ENCODE results near the gene RBM24. TPM values are rescaled to one million over a fixed set of nuclear protein-coding genes. Genes with fewer than 3 reads are reported as not detected.
A peak's percentile ranks its signal among the peaks of the same experiment; 100 is the strongest.

RBM24 gene
- total and polyA plus RNA-seq, 2 of the 13 experiments (the other 11 are each of a cell fraction or from before 2014, with no cell fraction given): 1.5 to 14.2 TPM

- CTCF ChIA-PET (ENCODE audit: low intra/inter-chr PET ratio, low total read pairs): no interaction called here
- POLR2A ChIA-PET: no interaction called here
- Histone ChIP-seq H3K4me1 (ENCODE audit: insufficient read depth, low read length) (peaks cover 20% of the 10 kb centered on the region), H3K4me2 (ENCODE audit: low read depth, low read length) (no peak overlapping the region), H3K79me2 (ENCODE audit: insufficient read depth, low read length) (no peaks in the 10 kb centered on the region), H4K20me1 (ENCODE audit: insufficient read depth, low read length) (no peaks in the 10 kb centered on the region), H2AFZ (ENCODE audit: low read length) (no peak overlapping the region), H3K9ac (ENCODE audit: insufficient read depth, low read depth, low read length) (no peak overlapping the region), H3K9me3 (ENCODE audit: low read length) (no peaks in the 10 kb centered on the region), H3K4me3 (replicated peaks in 1 of 3; ENCODE audit: insufficient read depth in 1 of 3, low read depth in 2 of 3, low read length in 3 of 3) (no peak overlapping the region), H3K27ac (ENCODE audit: extremely low read length, insufficient read depth, low read length) (no peak overlapping the region), H3K27me3 (ENCODE audit: control insufficient read depth in 1 of 2, insufficient read depth in 2 of 2, low read length in 2 of 2) (no peaks in the 10 kb centered on the region), H3K36me3 (replicated peaks in 1 of 2; ENCODE audit: control insufficient read depth in 1 of 2, insufficient read depth in 2 of 2, low read length in 2 of 2) (no peaks in the 10 kb centered on the region)
- ATAC-seq (no peak), DNase-seq (ENCODE audit: low spot score) (no peak), FAIRE-seq (peak; percentile 34)
- WGBS (ENCODE audit: low lambda C conversion rate): 53% methylated on average over 7 of the region's 7 CpGs
- intact Hi-C loops (cut with micrococcal nuclease; ENCODE audit: unreplicated experiment) (no loop called here), in situ Hi-C loops (cut with HindIII; ENCODE audit: extremely low pct_ligation_motif_present, low pct_unique_long_range_greater_than_20kb) (no loop called here)
- TF ChIP-seq NFYC (CRISPR knock-in tag; IDR thresholded peaks at IDR 0.05) (peak; percentile 62), PAWR (CRISPR knock-in tag; IDR thresholded peaks at IDR 0.05; ENCODE audit: borderline replicate concordance) (no peak), NFYB (CRISPR knock-in tag; IDR thresholded peaks at IDR 0.05) (peak; percentile 69)
- BruUV-seq (replicated peaks): no TSS peak
These were observed 60.1 kb downstream of the RBM24 start for GRCh38 chr6:17341117-17341805.

- no TSS peak for BruUV-seq (replicated peaks)
- no peak overlapping the region for H3K4me3 ChIP-seq (replicated peaks in 1 of 3; ENCODE audit: insufficient read depth in 1 of 3, low read depth in 2 of 3, low read length in 3 of 3)
- TF ChIP-seq, protein P1, sequence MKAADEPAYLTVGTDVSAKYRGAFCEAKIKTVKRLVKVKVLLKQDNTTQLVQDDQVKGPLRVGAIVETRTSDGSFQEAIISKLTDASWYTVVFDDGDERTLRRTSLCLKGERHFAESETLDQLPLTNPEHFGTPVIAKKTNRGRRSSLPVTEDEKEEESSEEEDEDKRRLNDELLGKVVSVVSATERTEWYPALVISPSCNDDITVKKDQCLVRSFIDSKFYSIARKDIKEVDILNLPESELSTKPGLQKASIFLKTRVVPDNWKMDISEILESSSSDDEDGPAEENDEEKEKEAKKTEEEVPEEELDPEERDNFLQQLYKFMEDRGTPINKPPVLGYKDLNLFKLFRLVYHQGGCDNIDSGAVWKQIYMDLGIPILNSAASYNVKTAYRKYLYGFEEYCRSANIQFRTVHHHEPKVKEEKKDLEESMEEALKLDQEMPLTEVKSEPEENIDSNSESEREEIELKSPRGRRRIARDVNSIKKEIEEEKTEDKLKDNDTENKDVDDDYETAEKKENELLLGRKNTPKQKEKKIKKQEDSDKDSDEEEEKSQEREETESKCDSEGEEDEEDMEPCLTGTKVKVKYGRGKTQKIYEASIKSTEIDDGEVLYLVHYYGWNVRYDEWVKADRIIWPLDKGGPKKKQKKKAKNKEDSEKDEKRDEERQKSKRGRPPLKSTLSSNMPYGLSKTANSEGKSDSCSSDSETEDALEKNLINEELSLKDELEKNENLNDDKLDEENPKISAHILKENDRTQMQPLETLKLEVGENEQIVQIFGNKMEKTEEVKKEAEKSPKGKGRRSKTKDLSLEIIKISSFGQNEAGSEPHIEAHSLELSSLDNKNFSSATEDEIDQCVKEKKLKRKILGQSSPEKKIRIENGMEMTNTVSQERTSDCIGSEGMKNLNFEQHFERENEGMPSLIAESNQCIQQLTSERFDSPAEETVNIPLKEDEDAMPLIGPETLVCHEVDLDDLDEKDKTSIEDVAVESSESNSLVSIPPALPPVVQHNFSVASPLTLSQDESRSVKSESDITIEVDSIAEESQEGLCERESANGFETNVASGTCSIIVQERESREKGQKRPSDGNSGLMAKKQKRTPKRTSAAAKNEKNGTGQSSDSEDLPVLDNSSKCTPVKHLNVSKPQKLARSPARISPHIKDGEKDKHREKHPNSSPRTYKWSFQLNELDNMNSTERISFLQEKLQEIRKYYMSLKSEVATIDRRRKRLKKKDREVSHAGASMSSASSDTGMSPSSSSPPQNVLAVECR (CRISPR knock-in tag; IDR thresholded peaks at IDR 0.05; ENCODE audit: borderline replicate concordance): no peak
- TF ChIP-seq ZNF468 (CRISPR knock-in tag; IDR thresholded peaks at IDR 0.05) (no peak), ZNF205 (CRISPR knock-in tag; IDR thresholded peaks at IDR 0.05) (no peak), ZNF775 (CRISPR knock-in tag; IDR thresholded peaks at IDR 0.05; ENCODE audit: borderline replicate concordance) (no peak), ZNF414 (CRISPR knock-in tag; IDR thresholded peaks at IDR 0.05) (no peak), ZFP82 (CRISPR knock-in tag; IDR thresholded peaks at IDR 0.05; ENCODE audit: borderline replicate concordance) (no peak), ZBTB1 (CRISPR knock-in tag; IDR thresholded peaks at IDR 0.05; ENCODE audit: borderline replicate concordance) (no peak), ZNF34 (CRISPR knock-in tag; IDR thresholded peaks at IDR 0.05; ENCODE audit: borderline replicate concordance) (no peak), ZBTB21 (CRISPR knock-in tag; IDR thresholded peaks at IDR 0.05) (no peak), NCOA5 (CRISPR knock-in tag; IDR thresholded peaks at IDR 0.05) (no peak), PLRG1 (conservative IDR thresholded peaks at IDR 0.05) (no peak), LCORL (IDR thresholded peaks at IDR 0.05) (no peak), LCORL (CRISPR knock-in tag; IDR thresholded peaks at IDR 0.05) (no peak)
These were observed 60.7 kb downstream of the RBM24 start for GRCh38 chr6:17341891-17342290.

More at GRCh38 chr6:17341891-17342290, 60.7 kb downstream of the RBM24 start:
- FAIRE-seq (no peak), ATAC-seq (no peak), DNase-seq (ENCODE audit: low spot score) (no peak)
- WGBS (ENCODE audit: low lambda C conversion rate): 46% methylated on average over 3 of the region's 3 CpGs
- no peaks in the 10 kb centered on the region for H3K79me2 ChIP-seq (ENCODE audit: insufficient read depth, low read length)
- POLR2A ChIA-PET: no interaction called here
- H3K9ac ChIP-seq (ENCODE audit: insufficient read depth, low read depth, low read length): no peak overlapping the region
- in situ Hi-C loops (cut with HindIII; ENCODE audit: extremely low pct_ligation_motif_present, low pct_unique_long_range_greater_than_20kb) (no loop called here), intact Hi-C loops (cut with micrococcal nuclease; ENCODE audit: unreplicated experiment) (no loop called here)
- CTCF ChIA-PET (ENCODE audit: low intra/inter-chr PET ratio, low total read pairs): no interaction called here
- H3K27me3 ChIP-seq (ENCODE audit: control insufficient read depth in 1 of 2, insufficient read depth in 2 of 2, low read length in 2 of 2): no peaks in the 10 kb centered on the region
- no peak overlapping the region for H3K4me2 ChIP-seq (ENCODE audit: low read depth, low read length)
- no peak overlapping the region for H2AFZ ChIP-seq (ENCODE audit: low read length)
- no peak overlapping the region for H3K27ac ChIP-seq (ENCODE audit: extremely low read length, insufficient read depth, low read length)
- no peaks in the 10 kb centered on the region for H3K9me3 ChIP-seq (ENCODE audit: low read length)
- peaks cover 20% of the 10 kb centered on the region for H3K4me1 ChIP-seq (ENCODE audit: insufficient read depth, low read length)
- H4K20me1 ChIP-seq (ENCODE audit: insufficient read depth, low read length): no peaks in the 10 kb centered on the region
- H3K36me3 ChIP-seq (replicated peaks in 1 of 2; ENCODE audit: control insufficient read depth in 1 of 2, insufficient read depth in 2 of 2, low read length in 2 of 2): no peaks in the 10 kb centered on the region

Data from HepG2 (cell line).